NCI-H526 treated with DMSO at 0.1 percent for 48 hours (cell line): Measurements from ENCODE around the gene PGR.

Experiments
- DNase-seq: peaks from one replicate; lab custom pipeline; 2025; lab: John Stamatoyannopoulos, UW

PGR gene

DNA sequence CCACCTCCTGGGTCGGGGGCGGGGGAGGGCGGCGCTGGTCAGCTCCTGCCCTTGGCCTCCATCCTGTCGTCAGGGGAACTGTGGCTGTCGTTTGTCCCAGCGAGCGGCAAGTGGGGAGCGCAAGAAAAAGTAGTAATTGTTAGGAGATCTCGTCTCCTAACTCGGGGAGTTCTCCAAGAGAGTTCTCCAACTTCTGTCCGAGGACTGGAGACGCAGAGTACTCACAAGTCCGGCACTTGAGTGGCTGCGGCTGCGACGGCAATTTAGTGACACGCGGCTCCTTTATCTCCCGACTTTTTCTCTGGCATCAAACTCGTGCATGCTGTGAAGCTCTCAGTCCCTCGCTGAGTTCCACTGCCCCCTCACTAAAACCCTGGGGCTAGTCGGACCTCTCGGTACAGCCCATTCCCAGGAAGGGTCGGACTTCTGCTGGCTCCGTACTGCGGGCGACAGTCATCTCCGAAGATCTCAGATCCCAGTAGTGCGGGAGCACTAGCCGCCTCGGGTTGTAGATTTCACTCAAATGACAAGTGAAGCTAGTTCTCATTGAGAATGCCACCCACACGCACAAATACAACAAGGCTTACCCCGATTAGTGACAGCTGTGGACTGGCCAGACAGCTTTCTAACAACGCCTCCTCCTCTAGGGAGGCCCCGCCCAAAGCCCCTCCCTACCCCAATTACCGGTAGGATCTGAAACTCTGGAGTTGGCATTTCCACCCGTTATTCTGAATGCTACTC, at the start of gene PGR:
PGR (minus strand) TSS at position 611 of the 741 bp plus-strand sequence. CDS start 743 bp downstream, outside the sequence.
- no peak for DNase-seq

DNA sequence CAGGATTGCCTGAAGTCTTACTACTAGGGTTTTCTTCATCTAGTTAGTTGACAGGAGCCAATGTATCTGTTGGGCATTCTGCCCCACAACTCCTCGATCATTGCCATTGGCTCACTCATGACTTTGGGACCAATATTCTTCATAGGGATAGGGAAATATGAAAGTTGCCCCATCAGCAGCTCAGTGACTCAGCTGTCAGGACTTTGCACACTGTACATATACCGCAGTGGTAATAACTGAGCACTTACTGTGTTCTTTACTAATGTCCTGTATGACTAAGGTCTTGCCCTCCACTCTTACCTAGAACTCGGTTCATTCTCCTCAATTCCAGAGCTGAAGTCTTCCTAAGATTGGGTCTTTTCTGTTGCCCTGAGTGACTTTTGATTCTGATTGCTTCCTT, 46.8 kb upstream of the PGR start:
- no peak for DNase-seq

DNA sequence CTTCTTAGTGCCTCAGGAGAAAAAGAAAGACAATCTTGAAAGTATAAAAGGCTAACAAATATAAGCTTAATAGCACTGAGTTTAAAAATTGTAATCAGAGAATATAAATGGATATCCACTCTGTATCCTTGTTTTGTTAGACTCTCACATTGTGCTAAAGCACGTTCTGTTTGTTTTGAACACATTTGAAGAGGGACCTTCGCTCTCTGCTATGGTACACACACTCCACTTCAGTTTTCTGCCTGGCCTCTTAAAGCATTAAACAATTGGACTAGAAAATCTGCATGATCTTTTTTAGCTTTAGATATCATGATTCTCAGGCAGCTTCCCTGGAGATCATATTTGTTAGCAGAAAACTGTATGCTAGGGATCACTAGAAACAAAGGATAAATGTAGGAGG, 40.3 kb upstream of the PGR start:
- DNase-seq: no peak

DNA sequence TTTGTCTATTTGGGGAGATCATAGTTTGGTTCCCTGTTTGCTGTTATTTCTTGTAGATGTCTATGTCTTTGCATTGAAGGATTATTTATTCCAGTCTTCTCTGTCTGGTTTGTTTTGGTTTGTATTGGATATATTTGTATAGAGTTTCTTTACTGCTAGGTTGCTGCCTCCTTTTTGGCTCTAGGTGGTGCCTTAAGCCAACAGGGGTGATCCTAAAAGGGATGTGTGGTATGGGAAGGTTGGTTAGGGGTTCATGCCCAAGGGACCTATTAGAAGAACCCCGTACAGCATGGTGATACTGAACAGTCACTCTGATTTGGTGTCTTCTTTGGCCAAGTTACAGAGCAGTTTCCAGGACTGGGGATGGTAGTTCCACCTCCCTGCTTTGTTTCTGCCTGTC, 36.4 kb upstream of the PGR start:
- DNase-seq: no peak

DNA sequence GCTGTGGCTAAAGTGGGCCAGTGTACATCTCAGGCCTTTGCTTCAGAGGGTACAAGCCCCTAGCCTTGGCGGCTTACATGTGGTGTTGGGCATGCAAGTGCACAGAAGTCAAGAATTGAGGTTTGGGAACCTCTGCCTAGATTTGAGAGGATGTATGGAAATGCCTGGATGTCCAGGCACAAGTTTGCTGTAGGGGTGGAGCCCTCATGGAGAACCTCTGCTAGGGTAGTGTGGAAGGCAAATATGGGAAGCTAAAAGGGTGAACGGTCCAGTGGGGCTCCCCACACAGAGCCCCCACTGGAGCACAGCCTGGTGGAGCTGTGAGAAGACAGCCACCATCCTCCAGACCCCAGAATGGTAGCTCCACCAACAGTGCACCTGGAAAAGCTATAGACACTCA, 28.5 kb upstream of the PGR start:
- no peak for DNase-seq

GRCh38 chr11:101138245-101138930, 8.8 kb upstream of the PGR start:
- no peak for DNase-seq

DNA sequence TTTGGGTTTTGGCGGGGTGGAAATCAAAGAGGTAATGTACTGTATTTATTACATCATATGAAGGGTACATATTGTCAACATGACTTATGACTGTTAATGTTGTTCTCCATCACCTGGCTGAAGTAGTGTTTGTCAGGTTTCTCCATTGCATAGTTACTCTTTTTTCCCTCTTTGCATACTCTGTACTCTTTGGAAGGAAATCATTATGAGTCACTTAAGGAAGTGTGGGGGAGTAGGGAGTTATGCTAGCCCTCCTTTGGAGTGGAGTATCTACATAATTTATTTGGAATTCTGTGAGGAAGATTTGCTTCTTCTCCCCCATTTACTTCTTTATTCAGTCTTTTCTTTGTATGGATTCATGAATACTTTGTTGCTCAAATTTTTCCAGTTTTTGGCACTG, 3.6 kb upstream of the PGR start:
- no peak for DNase-seq

DNA sequence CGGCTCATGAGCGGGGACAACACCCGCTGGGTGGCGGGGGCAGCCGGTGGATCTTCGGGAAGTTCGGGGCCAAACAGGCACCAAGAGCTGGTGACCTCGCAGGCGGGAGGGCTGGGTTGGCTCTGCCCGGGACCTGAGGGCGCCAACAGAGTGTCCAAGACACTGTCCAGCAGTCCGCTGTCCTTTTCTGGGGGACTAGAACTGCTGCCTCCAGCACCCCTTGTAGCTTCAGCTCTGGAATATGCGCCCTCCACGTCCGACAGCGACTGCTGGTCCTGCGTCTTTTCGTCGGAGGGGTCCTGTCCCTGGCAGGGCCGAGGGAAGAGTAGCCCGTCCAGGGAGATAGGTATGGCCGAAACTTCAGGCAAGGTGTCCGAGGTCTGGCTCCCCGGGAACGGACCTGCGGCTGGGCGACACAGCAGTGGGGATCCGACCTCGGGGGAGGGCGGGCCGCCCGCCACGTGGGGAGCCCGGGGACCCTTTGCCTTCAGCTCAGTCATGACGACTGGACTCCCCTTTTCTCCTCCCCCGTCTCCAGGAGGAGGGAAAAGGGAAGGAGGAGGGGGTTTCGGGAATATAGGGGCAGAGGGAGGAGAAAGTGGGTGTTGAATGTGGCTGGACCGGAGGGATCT, 926 bp downstream of the PGR start:
- no peak for DNase-seq

DNA sequence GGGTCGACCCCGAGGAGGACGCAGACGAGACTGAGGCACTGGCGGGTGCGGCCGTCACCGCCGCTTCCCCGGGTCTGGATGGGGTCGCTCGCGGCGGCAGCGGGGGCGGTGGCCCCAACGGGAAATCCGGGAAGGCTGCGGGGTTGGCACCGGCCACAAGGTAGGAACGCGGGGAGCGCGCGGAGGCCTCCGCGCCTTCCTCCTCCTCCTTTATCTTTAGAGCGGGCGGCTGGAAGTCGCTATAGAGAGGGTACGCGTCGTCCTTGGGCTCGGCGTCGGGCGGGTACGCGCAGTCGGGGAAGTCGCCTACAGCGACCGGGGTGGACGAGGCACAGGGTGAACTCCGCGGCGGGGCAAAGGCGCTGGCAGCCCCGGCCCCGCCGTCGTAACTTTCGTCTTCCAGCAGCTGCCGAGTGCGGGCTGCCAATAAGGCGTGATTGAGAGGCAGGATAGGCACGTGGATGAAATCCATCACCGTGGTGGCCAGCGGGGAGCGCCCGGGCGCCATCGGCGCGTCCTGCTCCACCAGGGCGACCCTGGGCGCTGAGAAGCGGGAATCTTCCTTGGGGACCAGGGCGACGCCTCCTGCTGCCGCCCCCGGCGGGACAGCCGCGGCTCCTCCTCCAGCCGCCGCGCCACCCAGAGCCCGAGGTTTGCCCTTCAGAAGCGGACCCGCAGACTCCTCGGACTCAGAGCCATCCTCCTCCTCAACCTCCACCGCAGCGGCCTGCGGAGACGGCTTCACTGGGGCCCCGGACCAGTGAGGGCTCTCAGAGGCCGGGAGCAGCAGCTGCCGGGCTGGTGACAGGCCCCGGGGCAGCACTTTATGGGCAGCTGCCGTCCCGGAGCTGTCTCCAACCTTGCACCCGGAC, 1.7 kb downstream of the PGR start:
- no peak for DNase-seq

DNA sequence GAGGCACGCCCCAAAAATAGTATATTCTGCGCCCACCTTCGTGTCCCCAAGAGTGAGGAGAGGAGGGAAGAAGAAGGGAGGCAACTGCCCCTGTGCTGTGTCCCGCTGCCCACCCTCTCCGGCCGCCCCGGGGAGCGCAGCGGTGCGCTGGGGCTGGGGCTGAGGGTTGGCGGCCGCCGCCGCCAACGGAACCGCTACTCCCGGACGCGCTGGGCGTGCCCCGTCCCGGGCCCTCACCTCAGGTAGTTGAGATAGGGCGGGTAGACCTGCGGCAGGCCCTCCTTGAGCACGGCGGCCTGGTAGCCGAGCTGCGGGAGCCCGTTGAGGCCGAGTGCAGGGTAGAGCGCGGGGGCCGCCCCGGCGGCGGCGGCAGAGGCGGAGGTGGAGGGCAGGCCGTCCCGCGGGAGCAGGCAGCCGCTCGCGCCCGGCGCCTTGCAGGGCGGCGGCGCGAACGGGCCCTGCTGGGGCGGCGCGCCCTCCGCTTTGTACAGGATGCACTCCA, 2.4 kb downstream of the PGR start:
- DNase-seq: no peak

- no peak for DNase-seq
These were observed 2.9 kb downstream of the PGR start for GRCh38 chr11:101126551-101127196.

- DNase-seq: no peak
These were observed 13.9 kb downstream of the PGR start for GRCh38 chr11:101115671-101116160.

DNA sequence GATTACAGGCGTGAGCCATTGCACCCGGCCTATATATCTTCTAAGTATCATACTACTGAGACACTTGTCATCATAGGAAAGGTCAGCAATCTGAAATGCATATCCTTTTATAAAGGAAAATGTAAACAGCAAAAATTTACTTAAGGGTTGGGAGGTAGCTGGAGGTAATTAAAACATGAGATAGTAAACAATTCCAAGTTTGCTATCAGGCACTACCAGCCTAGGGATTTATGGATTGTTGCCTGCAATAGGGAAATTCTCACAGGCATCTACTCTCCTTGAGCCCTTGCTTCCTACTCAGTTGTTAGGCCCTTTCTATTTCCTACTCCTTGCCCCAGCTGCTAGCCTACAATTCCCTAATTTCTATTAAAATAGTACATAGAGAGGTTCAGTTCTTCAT, 16.1 kb downstream of the PGR start:
- no peak for DNase-seq

- DNase-seq: no peak
These were observed 24.9 kb downstream of the PGR start for GRCh38 chr11:101104716-101105115.

- no peak for DNase-seq
These were observed 26.2 kb downstream of the PGR start for GRCh38 chr11:101103433-101103832.

DNA sequence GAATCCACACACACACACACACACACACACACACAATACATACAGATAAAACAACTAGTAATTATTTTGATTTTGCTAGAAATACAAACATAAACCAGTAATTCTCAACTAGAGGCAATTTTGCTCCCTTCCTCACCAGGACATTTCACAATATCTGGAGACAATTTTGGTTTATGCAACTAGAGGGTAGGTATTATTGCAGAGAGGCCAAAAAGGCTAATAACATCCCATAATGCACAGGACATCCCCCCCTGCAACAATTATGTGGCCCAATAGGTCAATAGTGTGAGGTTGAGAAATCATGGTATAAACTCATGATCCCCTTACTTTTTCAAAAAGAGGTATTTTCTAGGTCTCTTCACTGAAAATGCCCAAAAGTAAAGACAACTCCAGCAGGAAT, 29.0 kb downstream of the PGR start:
- no peak for DNase-seq

DNA sequence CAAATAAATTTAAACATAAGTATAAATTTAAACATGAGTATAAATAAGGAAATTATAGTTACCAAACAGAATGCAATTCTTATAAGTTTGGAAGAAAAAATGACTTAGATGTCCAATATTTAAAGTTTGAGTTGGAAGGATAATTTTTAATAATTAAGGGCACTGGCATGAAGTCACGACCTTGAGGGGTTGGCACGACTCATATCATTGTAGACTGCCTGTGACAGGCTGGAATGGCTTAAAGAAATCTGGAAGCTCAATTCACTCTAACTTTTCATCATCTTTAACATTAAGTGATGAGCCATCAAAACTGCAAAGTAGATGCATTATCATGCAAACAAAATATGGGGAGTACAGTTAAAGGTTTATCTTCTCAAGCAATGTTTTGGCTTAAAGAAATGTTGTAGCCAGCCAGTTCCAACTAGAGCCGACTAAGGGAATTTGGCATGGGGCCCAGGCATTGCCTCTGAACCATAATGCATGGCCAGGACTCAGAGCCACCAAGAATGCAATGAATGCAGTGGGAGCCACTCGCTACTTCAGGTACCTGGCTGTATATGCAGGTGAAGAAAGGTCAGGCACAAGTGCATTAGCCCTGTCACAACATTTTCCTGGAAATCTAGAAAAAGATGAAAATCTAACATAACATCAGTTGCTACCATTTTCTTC, 33.4 kb downstream of the PGR start:
- no peak for DNase-seq

GRCh38 chr11:101091781-101092180, 37.8 kb downstream of the PGR start:
- DNase-seq: no peak

DNA sequence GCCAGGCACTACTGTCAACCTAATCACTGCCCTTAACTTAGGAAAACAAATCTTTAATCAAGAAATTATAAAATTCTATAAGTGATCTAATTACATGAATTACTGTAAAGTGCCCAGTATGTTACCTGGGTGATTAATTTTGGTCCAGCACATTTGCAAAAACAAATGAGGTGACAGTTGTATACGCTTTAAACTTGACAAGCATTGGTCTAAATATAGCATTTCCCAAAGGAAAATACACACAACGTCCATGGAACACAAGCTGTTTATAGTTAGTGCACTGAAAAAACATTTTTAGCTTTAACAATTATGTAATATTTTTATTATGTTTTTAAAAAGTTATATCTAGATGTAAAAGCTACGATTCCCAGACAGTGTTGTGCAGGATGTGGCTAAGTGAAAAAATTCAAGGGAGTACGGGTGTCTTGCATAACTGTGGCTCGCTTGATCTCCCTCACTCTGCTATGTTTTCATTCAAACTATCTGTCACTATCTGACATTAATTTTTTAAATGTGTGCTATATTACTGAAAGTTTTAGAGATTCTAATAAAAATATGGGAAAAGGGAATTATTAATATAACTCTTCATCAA, 38.8 kb downstream of the PGR start:
- no peak for DNase-seq

DNA sequence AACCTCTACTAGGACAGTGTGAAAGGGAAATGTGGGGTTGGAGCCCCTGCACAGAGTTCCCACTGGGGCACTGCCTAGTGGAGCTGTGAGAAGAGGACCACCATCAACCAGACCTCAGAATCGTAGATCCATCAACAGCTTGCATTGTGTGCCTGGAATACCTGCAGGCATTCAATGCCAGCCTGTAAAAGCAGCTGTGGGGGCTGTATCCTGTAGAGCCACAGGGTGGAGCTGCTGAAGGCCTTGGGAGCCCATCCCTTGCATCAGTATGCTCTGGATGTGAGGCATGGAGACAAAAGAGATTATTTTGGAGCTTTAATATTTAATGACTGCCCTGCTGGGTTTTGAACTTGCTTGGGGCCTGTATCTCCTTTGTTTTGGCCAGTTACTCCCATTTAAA, 46.3 kb downstream of the PGR start:
- no peak for DNase-seq
